Loucy (cell line): ENCODE measurements around the gene NACA.

Experiments
- CTCF ChIP-seq: fragments of 200-600 bp; sonication (generic); conservative IDR thresholded peaks from 2 replicates; pipeline ENCODE4 v1.5.1; 2014; ENCODE audit warnings: mild to moderate bottlenecking, antibody characterized with exemption, low read length
- EZH2phosphoT487 ChIP-seq: fragments of 200-600 bp; IDR thresholded peaks from 2 replicates; pipeline ENCODE4 v1.6.1; 2018; ENCODE audit warnings: antibody characterized with exemption, mild to moderate bottlenecking, moderate library complexity, borderline replicate concordance

- TF ChIP-seq CTCF (no peak), EZH2phosphoT487 (no peak)
Measured at GRCh38 chr12:56772625-56773024, 47.5 kb upstream of the NACA start.
